Daoy (cell line): ENCODE measurements around the gene GATAD2A. TPM values are rescaled to one million over a fixed set of nuclear protein-coding genes. Genes with fewer than 3 reads are reported as not detected.

Experiments
- DNase-seq: peaks from one replicate; pipeline ENCODE4 v3.0.0-alpha.2; 2015; ENCODE audit warnings: low read depth
- total RNA-seq: library from RNA; depleted of rRNA; stranded (reverse); fragments of >200 nt; shearing (Covaris generic); gene quantifications from 2 replicates; pipeline ENCODE4 v1.2.3, GENCODE V29; 2014

The GATAD2A gene
- total RNA-seq, 1 experiment from 2014 or later: 45.6 TPM

GRCh38 chr19:19420570-19421298 lies 15.3 kb downstream of the GATAD2A start:
- peak; percentile 19 for DNase-seq

DNA sequence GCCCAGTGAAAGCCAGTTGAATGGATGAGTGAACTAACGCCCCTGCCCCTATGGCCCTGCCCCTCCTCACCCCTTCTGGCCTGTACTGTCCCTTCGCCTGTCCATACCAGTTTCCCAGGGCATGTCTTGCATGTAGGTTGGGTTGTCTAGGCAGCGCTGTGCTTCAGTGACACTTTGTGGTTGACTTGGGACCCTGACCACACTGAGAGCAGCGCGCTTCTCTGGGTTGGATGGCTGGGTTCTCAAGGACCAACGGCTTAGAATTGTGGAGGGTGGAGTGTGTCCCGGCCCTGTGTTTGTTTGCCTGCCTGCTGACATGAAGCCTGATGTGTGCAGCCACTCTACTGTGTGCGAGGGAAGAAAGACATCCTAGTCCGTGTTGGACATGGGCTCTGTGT lies 15.8 kb downstream of the GATAD2A start:
- no peak for DNase-seq

- DNase-seq: no peak
These were observed 16.7 kb downstream of the GATAD2A start for GRCh38 chr19:19422156-19422555.

- no peak for DNase-seq
These were observed 17.8 kb downstream of the GATAD2A start for GRCh38 chr19:19423322-19423721.

DNA sequence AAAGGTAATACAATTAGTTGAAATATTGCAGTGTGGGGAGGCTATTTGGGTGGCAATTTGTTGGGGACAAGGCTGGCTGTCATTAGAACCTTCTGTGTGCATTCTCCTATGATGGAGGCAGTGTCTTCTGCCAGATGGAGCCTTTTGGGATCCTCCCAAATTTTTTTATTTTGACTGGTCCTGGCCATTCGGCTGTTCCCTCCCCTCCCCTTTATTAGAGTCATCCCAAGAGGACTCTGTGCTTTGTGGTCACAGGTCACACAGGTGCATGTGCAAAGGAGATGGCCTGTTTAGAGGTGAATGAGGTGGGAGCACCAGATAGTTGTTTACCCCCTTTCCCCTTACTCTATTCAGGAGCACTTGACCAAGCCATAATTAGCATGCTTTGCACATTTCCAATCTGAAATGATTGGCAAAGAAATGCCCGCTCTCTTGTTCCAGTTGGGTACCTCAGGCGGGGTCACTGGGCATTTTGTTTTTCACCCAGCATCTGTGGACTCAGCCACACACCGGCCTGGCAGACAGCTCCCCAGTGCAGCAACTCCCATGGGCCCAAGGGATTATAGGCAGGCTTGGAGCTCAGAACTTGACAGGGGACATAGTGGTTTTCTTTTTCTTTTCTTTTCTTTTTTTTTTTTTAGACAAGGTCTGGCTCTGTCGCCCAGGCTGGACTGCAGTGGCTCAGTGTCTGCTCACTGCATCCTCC lies 19.8 kb downstream of the GATAD2A start:
- no peak for DNase-seq

DNA sequence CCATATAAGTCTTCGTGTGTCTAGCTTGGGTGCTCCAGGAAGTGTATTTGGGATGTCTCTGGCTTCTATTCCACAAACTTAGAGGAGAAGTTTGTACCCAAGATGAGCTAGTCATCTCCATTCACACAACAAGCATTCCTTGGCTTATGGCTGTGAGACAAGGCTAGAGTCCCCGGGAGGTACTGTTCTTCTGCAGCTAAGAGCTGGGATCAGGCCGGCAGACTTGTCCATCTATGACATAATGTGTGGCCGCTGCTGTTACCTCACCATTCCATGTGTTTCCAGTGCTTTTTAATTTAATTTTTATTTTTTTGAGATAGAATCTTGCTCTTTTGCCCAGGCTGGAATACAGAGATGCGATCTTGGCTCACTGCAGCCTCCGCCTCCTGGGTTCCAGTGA lies 20.7 kb downstream of the GATAD2A start:
- no peak for DNase-seq

- no peak for DNase-seq
These were observed 21.3 kb downstream of the GATAD2A start for GRCh38 chr19:19426799-19427198.

GRCh38 chr19:19427302-19427701 lies 21.8 kb downstream of the GATAD2A start:
- no peak for DNase-seq

DNA sequence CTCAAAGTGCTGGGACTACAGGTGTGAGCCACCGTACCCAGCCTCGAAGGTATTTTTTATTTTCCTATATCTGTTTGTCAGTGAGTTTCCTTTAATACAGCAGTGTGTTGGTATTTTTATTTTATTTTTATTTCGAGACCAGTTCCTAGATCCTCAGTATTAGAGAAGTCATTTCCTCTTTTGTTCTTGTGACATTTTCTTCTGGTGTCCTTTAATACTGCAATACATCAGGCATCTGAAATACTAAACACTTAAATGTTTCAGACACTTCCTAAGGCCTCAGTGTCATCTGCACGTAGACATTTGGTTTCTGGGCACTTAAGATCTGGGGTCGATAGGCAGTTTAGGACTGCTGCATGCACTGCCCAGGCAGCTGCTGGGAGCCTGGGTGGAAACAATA lies 22.5 kb downstream of the GATAD2A start:
- DNase-seq: no peak

- DNase-seq: no peak
These were observed 23.3 kb downstream of the GATAD2A start for GRCh38 chr19:19428746-19429145.

GRCh38 chr19:19429361-19429760 lies 23.9 kb downstream of the GATAD2A start:
- no peak for DNase-seq

- no peak for DNase-seq
These were observed 27.3 kb downstream of the GATAD2A start for GRCh38 chr19:19432732-19433131.

DNA sequence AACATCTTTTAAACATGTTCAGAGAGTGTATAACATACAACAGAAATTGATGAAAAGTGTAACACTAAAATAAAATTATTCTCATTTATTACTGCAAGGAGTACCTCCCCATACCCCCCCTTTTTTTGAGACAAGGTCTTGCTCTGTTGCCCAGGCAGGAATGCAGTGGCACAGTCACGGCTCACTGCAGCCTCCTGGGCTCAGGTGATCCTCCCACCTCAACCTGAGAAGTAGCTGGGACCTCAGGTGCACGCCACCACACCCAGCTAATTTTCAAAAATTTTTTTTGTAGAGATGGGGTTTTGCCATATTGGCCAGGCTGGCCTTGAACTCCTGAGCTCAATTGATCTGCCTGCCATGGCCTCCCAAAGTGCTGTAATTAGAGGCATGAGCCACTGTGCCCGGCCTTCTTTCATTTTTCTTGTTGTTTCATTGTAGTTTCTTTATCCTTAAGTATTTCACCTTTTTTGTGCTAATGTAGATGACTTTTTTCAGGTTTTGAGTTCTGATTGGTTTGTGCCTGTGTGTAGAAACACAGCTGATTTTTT lies 28.3 kb downstream of the GATAD2A start:
- DNase-seq: no peak

- DNase-seq: no peak
These were observed 29.1 kb downstream of the GATAD2A start for GRCh38 chr19:19434483-19435045.

DNA sequence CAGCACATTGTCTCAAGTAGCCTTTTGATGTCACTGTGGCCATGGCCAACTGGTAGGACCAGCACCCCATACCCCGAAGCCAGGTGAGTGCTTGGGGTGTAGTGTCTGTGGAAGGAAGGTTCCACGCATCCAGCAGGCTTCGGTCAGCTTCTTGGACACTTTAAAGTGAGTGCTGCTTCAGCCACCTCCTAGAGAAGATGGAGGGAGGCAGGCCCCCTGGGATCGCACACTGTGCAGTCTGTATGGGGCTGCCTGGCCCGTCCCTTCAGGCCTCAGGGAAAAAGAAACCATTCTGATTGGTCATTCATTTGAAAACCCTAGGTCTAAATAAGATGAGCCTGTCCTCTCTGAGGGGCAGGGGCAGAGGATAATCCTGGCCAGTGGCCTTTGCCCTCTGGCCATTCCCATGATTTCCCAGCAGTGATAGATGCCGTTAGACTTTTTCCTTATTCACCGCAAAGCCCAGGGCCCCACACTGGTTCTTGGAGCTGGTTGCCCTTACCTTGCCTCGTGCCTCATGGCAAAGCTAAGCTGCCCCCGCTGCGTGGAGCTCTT lies 30.7 kb downstream of the GATAD2A start:
- no peak for DNase-seq

- DNase-seq: no peak
These were observed 33.1 kb downstream of the GATAD2A start for GRCh38 chr19:19438366-19439175.

DNA sequence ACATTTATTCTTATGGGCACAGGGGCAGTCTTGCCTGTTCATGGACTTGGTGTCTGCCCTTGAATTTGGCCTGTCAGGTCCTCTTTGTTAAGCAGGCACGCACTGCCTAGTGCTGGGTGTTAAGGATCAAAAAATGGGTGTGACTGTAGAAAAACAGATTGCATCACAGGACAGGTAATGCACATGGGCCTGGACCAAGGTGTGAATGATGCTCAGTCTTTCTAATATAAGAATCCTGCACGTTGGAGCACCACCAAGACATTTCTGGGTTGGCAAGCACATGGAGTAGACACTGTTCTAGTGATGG lies 33.7 kb downstream of the GATAD2A start:
- no peak for DNase-seq

DNA sequence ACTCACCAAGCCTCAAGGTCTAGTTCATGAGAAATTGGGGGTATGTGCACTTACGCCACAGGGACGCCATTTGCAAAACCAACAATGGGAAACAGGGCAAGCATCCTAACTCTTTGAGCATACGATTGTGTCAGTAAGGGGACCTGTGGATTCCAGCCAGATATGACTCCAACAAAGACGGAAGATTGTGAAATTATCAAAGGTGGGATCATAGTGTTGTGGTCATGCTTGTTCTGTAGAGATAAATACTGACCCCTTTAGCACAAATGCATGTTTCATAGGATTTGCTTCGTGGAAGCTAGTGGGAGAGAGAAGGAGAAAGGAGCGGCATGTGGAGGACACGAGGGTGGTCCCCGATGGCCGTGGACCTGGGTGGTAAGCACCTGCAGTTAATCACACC lies 37.8 kb downstream of the GATAD2A start:
- no peak for DNase-seq

DNA sequence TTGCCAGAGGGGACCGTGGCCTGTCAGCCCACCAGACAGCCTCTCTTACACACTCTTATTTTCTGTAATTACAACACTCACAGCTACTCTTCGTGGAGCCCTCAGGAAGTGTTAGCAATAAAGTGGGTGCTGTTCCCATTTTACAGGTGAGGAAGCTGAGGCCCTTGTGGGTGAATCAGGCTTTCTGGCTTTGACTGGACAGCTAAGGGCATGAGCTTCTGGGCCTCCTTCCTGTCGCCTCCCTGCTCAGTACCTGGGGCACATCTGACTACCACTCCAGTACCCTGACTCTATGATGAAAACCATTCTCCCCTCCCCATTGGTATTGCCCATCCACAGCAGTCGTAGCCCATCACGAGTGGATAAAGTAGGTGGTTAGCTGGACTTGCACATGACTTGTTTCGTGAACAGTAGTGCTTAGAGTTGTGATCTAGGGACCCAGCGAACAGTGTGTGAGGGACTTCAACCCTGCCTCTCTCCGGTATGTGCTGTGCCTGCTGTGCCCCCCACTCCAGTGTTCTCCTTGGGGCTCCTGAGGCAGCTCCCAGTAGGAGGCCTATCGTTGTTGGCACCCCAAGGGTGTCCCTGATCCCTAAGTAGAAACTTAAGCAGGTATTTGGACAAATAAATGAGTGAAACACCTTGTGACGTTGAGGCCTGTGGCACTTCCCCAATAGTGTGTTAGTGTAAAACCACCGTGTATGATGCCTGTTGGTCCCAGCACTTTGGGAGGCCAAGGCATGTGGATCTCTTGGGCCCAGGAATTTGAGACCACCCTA lies 38.6 kb downstream of the GATAD2A start:
- DNase-seq: no peak

DNA sequence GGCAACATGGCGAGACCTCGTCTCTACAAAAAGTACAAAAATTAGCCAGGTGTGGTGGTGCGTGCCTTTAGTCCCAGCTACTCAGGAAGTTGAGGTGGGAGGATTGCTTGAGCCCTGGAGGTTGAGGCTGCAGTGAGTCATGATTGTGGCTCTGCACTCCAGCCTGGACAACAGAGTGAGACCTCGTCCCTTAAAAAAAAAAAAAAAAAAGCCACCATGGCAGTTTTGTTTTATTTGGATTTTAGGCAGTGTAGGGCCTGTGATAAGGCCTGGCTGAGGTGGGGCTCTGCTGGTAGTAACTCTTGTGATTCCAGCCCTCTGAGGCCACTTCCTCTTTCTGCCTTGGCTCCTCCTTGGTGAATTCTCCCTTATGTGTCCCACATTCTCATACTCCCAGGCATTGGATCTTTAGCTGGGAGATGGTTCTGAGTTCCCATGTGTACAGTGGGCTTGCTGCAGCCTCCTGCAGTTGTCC lies 39.2 kb downstream of the GATAD2A start:
- DNase-seq: peak; percentile 66

GRCh38 chr19:19445288-19445687 lies 39.8 kb downstream of the GATAD2A start:
- DNase-seq: no peak
